Dermis blood vessel endothelial cell (primary cell): ENCODE data around the gene DHRS7. TPM values are rescaled to one million over a fixed set of nuclear protein-coding genes. Genes with fewer than 3 reads are reported as not detected.

Experiments used
- DNase-seq: peaks from one replicate; pipeline ENCODE4 v3.0.0; 2010
- total RNA-seq: library from RNA; depleted of rRNA; stranded (reverse); fragments of >200 nt; gene quantifications from 2 replicates; pipeline ENCODE4 v1.2.3, GENCODE V29; 2014

DHRS7 gene
- total RNA-seq, result 87.1 and 102 TPM in 2 replicates

DNA sequence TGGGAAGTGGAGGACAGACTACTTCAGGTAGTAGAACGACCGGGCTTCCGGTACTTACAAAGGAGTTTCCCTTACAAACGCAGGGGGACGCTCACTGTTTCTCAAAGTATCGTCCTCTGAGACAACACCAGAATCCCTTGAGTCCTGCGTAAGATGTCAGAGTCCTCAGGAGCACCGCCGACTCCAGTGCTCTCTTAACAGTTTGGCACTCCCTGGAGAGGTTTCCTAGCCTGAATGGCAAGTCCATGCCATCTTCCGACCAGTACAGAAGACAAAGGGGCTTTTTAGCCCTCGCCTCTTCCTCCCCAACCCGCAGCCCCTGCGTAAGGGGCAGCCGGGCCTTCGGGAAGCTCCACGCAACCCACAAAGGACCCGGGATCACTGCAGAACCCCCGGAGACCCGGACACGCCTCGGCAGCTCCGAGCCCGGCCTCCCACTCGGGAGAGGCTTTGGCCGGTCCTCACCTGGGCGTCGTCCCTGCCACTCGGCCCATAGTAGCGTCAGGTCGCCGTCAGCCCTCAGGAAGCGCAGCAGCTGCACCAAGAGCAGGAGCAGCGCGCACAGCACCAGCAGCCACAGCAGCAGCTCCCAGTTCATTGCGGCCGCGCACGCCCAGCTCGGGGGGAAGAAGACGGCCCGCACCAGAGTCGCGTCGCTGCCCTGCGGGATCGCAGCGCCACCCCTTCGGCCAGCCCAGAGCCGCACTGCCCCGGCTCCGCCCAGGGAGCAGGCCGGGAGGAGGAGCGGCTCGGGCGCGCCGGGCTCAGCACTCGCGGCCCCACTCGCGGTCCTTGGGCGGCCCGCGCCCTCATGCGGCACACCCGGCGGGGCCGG, at the start of gene DHRS7:
Gene DHRS7 (minus strand): TSS at position 687 of the 835 bp plus-strand sequence. CDS start 89 bp downstream, at position 598.
- peak; percentile 84 for DNase-seq

GRCh38 chr14:60214415-60215126, 49.4 kb upstream of the DHRS7 start:
- DNase-seq, result no peak

GRCh38 chr14:60214003-60214402, 48.8 kb upstream of the DHRS7 start:
- no peak for DNase-seq

DNA sequence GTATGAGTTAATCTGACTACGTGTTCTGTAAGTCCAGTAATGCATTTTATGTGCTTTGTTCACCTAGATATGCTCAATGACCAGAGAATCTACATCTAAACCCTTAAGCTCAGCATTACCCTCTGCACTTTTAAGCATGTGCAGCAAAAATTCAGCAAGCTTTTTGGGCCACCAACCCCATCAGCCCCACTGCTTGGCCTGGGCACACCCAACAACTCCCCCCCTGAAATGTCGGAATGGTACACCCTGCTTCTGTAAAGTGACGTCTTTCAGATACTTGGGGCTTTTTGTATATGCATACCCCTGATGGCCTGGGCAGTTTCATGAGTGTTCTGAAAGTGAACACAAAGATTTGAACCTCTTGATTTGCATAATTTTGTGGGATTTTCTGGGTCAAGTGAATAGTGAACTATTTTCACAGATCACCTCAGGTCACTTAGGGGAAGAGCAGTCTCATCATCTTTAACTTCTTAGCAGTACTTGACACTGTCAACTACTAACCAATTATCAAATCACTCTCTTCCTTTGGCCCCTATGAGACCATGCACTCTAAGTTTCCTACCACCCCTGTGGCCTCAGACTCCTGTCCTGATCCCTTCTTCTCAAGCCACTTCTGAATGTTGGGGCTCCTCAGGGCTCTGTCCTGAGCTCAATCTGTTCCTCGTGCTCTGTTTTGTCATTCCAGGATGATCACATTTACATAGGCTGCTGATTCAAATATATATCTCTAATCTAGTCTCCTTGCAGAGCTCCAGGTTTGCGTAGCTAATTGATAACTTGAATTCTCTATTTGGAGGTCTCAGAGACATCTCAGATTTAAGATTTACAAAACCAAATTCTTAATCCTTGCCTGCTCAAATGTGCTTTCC, 47.5 kb upstream of the DHRS7 start:
- DNase-seq, result no peak

DNA sequence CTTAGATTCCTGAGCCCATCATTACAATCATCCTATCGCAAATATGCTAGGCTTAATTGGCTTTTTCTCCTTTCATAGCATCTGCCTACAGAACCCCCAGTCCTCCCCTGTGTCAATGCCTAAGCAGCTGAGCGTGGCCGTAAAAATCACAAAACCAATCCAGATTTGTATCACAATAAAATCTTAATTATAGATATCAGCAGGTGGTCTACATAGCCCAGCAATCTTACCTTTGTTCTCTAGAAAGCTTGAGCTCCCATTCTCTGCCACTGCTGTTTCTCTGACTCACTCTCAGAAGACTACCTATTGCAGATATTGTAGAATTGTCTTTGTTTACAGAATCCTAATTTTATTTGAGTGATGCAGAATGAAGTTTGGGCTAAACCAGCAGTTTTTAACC, 46.0 kb upstream of the DHRS7 start:
- no peak for DNase-seq

- no peak for DNase-seq
These were observed 45.5 kb upstream of the DHRS7 start for GRCh38 chr14:60210703-60211102.

DNA sequence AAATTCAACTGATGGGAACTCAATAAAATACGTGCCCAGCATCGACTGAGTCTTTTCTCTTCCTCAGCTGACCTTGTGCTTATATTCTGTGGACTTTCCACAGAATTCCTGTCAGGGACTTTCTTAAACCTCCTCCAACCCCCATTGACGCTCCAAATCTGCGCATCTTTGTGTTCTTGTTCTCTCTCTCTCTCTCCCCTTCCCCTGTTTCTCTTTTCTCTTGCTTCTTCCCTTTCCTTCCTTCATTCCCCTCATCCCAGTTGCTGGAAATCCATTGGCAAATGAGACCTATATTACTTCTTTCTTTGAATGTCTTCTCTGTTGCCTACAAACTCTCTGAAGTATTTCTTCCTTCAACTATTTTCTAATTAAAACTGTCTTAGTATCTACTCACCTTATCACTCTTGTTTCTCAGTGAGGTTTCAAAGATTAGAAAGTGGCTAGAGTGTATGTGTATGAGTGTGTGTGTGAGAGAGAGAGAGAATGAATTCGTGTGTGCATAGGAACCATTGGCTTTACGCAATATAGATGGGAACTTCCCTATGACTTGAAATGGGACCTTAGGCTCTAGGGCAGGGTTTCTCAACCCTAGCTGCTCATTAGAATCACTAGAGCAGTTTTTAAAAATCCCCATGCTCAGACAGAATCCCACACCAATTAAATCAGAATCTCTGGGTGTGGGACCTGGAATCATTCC, 41.8 kb upstream of the DHRS7 start:
- no peak for DNase-seq

DNA sequence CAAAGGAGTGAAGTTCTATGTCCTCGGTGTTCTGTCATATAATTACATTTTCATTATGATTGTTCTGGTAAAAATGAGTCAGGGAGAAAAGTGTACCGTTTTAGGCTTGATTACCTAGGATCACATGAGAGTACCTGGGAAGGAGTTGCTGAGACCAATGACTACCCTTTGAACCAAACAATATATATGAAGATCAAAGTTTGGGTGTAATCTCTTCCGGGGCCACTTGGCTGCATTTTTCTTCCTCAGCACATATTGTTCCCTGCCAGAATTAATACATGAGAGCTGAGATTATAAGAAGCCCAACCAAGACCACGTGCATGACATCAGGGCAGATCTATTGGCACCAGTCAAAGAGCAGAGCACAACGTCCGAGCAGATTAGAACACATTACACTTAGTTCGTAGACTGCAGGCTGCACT, 41.1 kb upstream of the DHRS7 start:
- no peak for DNase-seq

GRCh38 chr14:60204843-60205774, 39.9 kb upstream of the DHRS7 start:
- no peak for DNase-seq

DNA sequence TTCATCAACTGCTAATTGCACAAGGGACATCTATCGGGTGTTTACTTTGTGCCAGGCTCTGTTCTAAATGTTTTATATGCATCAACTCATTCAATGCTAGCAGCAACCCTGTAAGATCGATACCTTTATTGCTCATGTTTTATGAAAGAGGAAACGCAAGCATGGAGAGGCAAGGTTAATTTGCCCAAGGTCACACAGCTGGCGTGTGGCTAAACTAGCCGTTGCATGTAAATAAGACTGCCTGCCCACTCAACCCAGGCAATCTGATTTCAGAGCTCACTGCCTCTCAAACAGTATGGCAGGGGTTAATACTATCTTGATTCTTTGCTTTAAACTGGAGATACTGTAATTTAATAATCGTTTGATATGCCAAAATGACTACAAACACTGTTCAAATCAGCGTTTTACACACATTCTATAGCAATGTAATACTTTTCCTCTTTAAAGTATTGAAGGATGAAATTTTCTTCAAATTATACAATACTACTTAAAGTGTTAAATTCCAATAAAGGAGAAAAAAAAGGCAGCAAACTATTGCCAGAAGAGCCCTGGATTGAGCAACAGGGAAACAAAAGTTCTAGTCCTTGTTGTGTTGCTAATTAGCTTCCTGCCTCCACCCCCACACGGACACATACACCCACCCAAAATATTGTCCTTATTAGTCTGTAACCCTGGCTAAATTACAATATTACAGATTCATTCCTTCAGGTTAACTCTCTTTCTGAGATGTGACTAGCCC, 39.1 kb upstream of the DHRS7 start:
- DNase-seq, result no peak

- no peak for DNase-seq
These were observed 34.1 kb upstream of the DHRS7 start for GRCh38 chr14:60199321-60199720.

- no peak for DNase-seq
These were observed 32.6 kb upstream of the DHRS7 start for GRCh38 chr14:60197629-60198303.

DNA sequence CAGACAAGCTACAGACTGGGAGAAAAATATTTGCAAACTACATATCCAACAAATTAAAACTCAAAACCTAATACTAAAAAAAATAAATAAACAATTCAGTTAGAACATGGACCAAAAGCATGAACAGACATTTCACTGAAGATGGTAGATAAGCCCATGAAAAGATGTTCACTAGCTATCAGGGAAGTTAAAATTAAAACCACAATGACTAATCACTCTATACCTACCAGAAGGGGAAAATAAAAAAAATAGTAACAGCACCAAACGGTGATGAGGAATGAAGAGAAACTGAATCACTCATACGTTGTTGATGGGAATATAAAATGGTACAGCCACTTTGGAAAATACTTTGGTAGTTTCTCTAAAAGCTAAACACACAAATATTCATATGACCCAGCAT, 31.1 kb upstream of the DHRS7 start:
- DNase-seq, result no peak

DNA sequence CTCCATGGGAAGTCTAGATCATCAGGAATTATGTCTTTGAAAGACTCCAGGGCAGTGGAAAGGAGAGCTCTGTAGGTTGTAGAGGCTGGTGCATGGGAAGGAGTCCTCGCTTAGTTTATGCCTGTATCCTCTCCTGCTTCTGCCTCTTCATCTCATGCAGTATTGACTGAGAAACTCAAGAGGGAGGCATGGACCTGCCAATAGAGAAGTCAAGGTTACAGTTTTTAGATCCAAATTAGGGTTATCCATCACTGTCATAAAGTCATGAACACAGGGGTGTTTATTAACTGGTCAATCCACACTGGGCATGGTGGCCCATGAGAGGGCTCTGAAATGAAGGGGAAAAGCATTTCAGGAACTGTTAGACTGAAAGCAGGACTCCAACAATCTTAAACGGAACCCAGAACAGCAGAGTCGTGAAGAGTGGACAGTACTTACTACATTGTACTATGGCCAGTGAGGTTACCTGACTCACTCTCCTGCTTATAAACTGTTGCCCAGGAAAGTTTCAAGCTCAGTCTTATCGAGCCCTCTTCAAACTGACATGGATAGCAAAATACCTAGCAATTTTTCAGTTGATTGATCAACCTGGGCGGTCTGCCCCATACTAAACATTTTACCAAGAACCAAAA, 30.1 kb upstream of the DHRS7 start:
- DNase-seq, result no peak

DNA sequence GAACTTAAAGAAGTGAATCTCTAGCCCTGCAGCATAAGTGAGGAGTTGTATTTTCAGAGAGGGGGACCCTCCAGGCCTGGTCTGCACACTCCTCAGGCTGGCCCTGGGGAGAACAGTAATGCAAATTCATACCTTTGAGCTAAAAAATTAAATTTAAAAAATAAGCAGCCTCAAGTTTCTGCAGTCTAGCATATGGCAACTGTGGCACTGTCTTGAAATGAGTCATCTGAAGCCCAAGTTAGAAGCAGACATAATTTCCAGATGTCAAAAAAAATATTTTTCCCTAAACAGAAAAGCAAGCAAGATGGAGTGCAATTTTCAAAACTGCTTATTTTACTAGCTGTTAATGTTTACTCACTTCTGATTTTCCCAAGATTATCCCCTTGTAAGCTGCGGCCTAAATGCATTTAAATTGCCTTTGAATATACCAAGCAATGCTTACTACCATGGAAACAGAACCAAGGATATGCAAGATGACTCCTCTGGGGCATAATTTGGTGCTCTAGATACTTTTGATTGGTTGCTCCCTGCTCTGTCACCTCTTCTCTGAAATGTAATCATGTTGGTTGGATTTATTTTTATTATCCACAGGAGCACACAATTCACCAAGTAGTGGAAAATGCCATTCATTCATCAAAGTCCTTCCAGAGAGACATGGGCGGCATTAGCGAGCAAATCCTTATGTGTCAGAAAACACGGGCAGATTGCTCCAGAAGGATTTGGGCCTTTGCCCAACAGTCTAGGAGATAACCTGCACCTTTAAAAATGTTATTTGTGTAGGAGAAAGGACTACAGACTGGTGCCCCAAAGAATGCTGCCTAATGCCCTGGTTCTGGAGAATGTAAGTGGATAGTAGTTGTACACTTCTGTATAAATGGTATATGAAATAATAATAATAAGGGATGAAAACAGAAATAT, 25.0 kb upstream of the DHRS7 start:
- no peak for DNase-seq

DNA sequence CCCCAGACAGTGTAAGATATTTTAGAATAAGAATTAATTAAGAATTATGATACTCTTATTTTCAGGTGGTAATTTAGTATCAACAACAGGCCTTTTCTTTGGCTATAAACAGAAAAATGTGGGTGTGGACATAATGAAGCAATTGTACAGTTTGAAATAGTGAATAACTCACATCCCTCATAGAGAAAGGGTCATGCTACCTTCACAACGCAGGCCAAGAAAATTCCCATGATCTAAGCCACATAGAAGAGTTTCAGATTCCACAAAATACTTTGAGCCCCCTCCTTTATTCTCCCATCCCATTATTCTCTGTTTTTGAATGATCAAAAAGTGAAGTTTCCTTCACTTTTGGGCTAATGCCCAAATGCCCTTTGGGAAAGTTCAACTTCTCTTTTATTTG, 23.5 kb upstream of the DHRS7 start:
- no peak for DNase-seq

DNA sequence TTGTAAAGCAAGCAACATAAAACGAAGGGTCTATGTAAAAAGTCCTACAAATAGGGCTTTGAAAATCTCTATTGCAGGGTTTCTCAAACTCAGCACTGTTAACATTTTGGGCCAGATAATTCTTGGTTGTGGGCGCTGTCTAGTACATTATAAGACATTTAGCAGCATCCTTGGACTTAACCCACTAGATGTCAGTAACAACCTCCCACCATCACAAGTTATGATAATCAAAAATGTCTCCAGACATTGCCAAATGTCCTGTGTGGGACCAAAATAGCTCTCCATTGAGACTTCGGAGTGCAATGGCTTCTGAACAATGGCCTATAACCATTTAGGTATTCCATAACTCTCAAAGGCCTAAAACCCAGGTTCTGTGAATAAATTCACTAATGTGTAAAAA, 22.9 kb upstream of the DHRS7 start:
- DNase-seq, result peak; percentile 29

DNA sequence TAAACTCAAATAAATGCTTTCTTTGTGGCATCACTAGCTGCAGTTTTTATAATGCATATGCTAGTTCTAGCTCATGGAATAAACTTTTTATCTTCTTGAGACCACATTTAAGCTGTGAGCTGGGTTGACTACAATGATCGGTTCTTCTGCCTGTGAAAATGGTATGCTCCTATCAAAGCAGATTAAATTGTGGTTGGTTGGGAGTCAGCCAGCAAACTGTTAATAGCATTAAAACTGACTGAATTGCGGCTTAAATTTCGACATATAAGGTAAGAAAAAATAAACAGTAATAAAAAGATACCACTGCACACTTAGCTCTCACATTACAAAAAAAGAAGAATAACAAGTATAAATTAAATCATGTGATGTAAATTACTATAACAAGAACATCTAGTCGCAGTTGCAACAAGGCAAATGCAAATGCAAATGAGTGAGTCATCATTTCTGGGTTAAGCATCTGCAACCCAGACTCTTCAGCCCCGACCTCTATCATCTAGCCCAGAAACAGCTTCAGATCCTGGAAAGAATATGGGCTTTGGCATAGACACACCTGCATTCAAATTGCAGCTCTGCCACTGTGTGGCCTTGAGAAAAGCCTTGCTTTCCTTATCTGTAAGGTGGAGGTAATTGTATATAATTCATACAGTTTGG, 19.8 kb upstream of the DHRS7 start:
- DNase-seq, result no peak
